ENCODE data around the gene C6orf47.

C6orf47 gene

GRCh38 chr6:31687860-31688693 lies 27.5 kb upstream of the C6orf47 start:
- DNase-seq (ENCODE audit: low read depth in 2 of 2): no peak

- no peak for DNase-seq (ENCODE audit: low read depth in 2 of 2)
These were observed 26.7 kb upstream of the C6orf47 start for GRCh38 chr6:31687321-31687720.

- no peak for DNase-seq (ENCODE audit: low read depth in 2 of 2)
These were observed 25.9 kb upstream of the C6orf47 start for GRCh38 chr6:31686483-31686882.

GRCh38 chr6:31683591-31683990 lies 23.0 kb upstream of the C6orf47 start:
- no peak for DNase-seq (ENCODE audit: low read depth in 2 of 2)

GRCh38 chr6:31681135-31681671 lies 20.6 kb upstream of the C6orf47 start:
- no peak for DNase-seq (ENCODE audit: low read depth in 2 of 2)

- DNase-seq (ENCODE audit: low read depth in 2 of 2): peak; percentile 52 to 54
These were observed 19.9 kb upstream of the C6orf47 start, which contains the start of gene LY6G5C for GRCh38 chr6:31680226-31681134. TSS of gene LY6G5C (minus strand) at chr6:31681067. CDS start at chr6:31680373, 694 bp downstream.

- DNase-seq (ENCODE audit: low read depth in 2 of 2): no peak
These were observed 17.4 kb upstream of the C6orf47 start for GRCh38 chr6:31677955-31678354.

- DNase-seq (ENCODE audit: low read depth in 2 of 2): no peak
These were observed 16.3 kb upstream of the C6orf47 start for GRCh38 chr6:31676904-31677303.

- no peak for DNase-seq (ENCODE audit: low read depth in 2 of 2)
These were observed 15.8 kb upstream of the C6orf47 start for GRCh38 chr6:31676322-31676903.

GRCh38 chr6:31669676-31670075 lies 9.1 kb upstream of the C6orf47 start, which contains the start of gene LY6G5B:
TSS of gene LY6G5B (plus strand) at chr6:31669976. CDS start at chr6:31670951, 975 bp downstream.
- no peak for DNase-seq (ENCODE audit: low read depth in 2 of 2)

GRCh38 chr6:31666337-31666965 lies 5.9 kb upstream of the C6orf47 start:
- DNase-seq (ENCODE audit: low read depth in 2 of 2): no peak

GRCh38 chr6:31665501-31666336 lies 5.1 kb upstream of the C6orf47 start, which contains the start of gene CSNK2B:
TSS of gene CSNK2B (plus strand) at chr6:31666080. CDS start at chr6:31666832, 752 bp downstream.
- DNase-seq (ENCODE audit: low read depth in 2 of 2): peak; percentile 90

- peak; percentile 86 to 88 for DNase-seq (ENCODE audit: low read depth in 2 of 2)
These were observed 4.4 kb upstream of the C6orf47 start, which contains the start of gene GPANK1 for GRCh38 chr6:31664790-31665500. TSS of gene GPANK1 (minus strand) at chr6:31664997. CDS start at chr6:31664478, 519 bp downstream.

- DNase-seq (ENCODE audit: low read depth in 2 of 2): peak in 1 of 2 experiments; percentile 39
These were observed 3.6 kb upstream of the C6orf47 start for GRCh38 chr6:31663961-31664789.

- DNase-seq (ENCODE audit: low read depth in 2 of 2): no peak
These were observed 2.8 kb upstream of the C6orf47 start for GRCh38 chr6:31663126-31663960.

GRCh38 chr6:31662124-31662723 lies 1.6 kb upstream of the C6orf47 start:
- no peak for DNase-seq (ENCODE audit: low read depth in 2 of 2)

Data from fibroblast of skin of left biceps (primary cell).